HCT116 (cell line): Measurements from ENCODE around the gene SLC25A3. TPM values are rescaled to one million over a fixed set of nuclear protein-coding genes. Genes with fewer than 3 reads are reported as not detected.
"Not testable (repeated sequence)": the region's sequence is repeated elsewhere in the genome, so short reads cannot be mapped to it uniquely, and the experiment has no call there.

ENCODE experiments used
- ATAC-seq: fragments of 200-7000 bp; cut with Tn5 transposase; 2 replicates; pipeline ENCODE4 v1.9.1; 2020; ENCODE audit warnings: mild to moderate bottlenecking, moderate library complexity
- BruUV-seq: library from RNA; stranded (reverse); fragments of 400-500 nt; replicated peaks from 2 replicates; lab custom pipeline; 2021; lab: Mats Ljungman, UMichigan
- CTCF ChIA-PET: fragments of 300-600 bp; sonication (Branson Sonifier 250); formaldehyde crosslinking; loops from one replicate; lab custom pipeline; 2021; ENCODE audit warnings: antibody characterized with exemption; lab: Charles Lee
- POLR2A ChIA-PET: fragments of 300-600, 350-600 bp; sonication (Branson Sonifier 250); formaldehyde crosslinking; loops from one replicate; lab custom pipeline; 2021; ENCODE audit warnings: antibody characterized with exemption; lab: Charles Lee
- RAD21 ChIA-PET, 2 experiments: fragments of 300-600 bp; sonication (Branson Sonifier 250); formaldehyde crosslinking; loops; one replicate each; lab custom pipeline; 2023; ENCODE audit warnings: low total read pairs in 2 of 2; ENCODE audit not compliant: uncharacterized antibody in 2 of 2, unreplicated experiment in 2 of 2, low non-redundant PET in 1 of 2; lab: Charles Lee
- DNase-seq: peaks from one replicate; pipeline ENCODE4 v3.0.0-alpha.2; 2010; ENCODE audit warnings: low read depth, low spot score
- H2AFZ ChIP-seq: fragments of 200-600 bp; shearing (Covaris generic), sonication (generic); 2 replicates; pipeline ENCODE4 v1.6.1; 2017; ENCODE audit warnings: low read depth, mixed run types, mixed read lengths, antibody characterized with exemption, low read length; ENCODE audit not compliant: poor library complexity, severe bottlenecking
- H3K27ac ChIP-seq: 2 replicates; pipeline ENCODE4 v1.5.1; 2012; ENCODE audit warnings: low read depth, low read length
- H3K27me3 ChIP-seq: fragments of 200-600 bp; sonication (generic); 2 replicates; pipeline ENCODE4 v1.6.1; 2016; ENCODE audit warnings: mixed run types, low read length, mixed read lengths; ENCODE audit not compliant: insufficient read depth
- H3K36me3 ChIP-seq, 2 experiments: fragments of 200-500 bp in 1 of 2; fragments of 200-600 bp in 1 of 2; sonication (Bioruptor generic) in 1 of 2; sonication (generic) in 1 of 2; 2 replicates each; pipeline versions ENCODE4 v1.5.1 to v1.6.1; 2014 to 2016; ENCODE audit warnings: low read length in 2 of 2, inconsistent platforms in 1 of 2, mixed read lengths in 1 of 2, mixed run types in 1 of 2; ENCODE audit not compliant: insufficient read depth in 2 of 2, control insufficient read depth in 1 of 2
- H3K4me1 ChIP-seq, 2 experiments: fragments of 200-600 bp in 1 of 2; sonication (generic) in 1 of 2; 2 replicates each; pipeline versions ENCODE4 v1.5.1 to v1.6.1; 2012 to 2017; ENCODE audit warnings: low read length in 2 of 2, inconsistent platforms in 1 of 2, mild to moderate bottlenecking in 1 of 2, mixed read lengths in 1 of 2, mixed run types in 1 of 2, moderate library complexity in 1 of 2; ENCODE audit not compliant: insufficient read depth in 2 of 2, control insufficient read depth in 1 of 2
- H3K4me2 ChIP-seq: fragments of 200-600 bp; sonication (generic); 2 replicates; pipeline ENCODE4 v1.6.1; 2017; ENCODE audit warnings: mixed run types, low read length, mixed read lengths
- H3K4me3 ChIP-seq, 2 experiments: fragments of 200-600 bp in 1 of 2; sonication (generic) in 1 of 2; replicated peaks in 1 of 2; 2 replicates each; pipeline ENCODE4 v1.5.1; 2011 to 2016; ENCODE audit warnings: low read length in 2 of 2, control low read depth in 1 of 2, low read depth in 1 of 2, mild to moderate bottlenecking in 1 of 2, mixed read lengths in 1 of 2, mixed run types in 1 of 2
- H3K79me2 ChIP-seq: fragments of 200-600 bp; sonication (generic); 2 replicates; pipeline ENCODE4 v1.6.1; 2017; ENCODE audit warnings: mild to moderate bottlenecking, mixed run types, low read length, moderate library complexity, mixed read lengths; ENCODE audit not compliant: insufficient read depth
- H3K9ac ChIP-seq: fragments of 200-600 bp; sonication (generic); 2 replicates; pipeline ENCODE4 v1.6.1; 2016; ENCODE audit warnings: low read length, mixed read lengths
- H3K9me2 ChIP-seq: fragments of 200-600 bp; sonication (generic), shearing (Covaris generic); 2 replicates; pipeline ENCODE4 v1.6.1; 2017; ENCODE audit warnings: mixed run types, mild to moderate bottlenecking, moderate library complexity; ENCODE audit not compliant: insufficient read depth
- H3K9me3 ChIP-seq, 2 experiments: fragments of 200-500 bp in 1 of 2; fragments of 200-600 bp in 1 of 2; sonication (Bioruptor generic) in 1 of 2; sonication (generic) in 1 of 2; 2 replicates each; pipeline ENCODE4 v1.6.1; 2014 to 2017; ENCODE audit warnings: low read length in 2 of 2, mixed read lengths in 2 of 2, inconsistent platforms in 1 of 2, low read depth in 1 of 2, mild to moderate bottlenecking in 1 of 2, mixed run types in 1 of 2, moderate library complexity in 1 of 2; ENCODE audit not compliant: control insufficient read depth in 1 of 2, insufficient read depth in 1 of 2
- H4K20me1 ChIP-seq: fragments of 200-600 bp; sonication (generic), shearing (Covaris generic); 2 replicates; pipeline ENCODE4 v1.6.1; 2017; ENCODE audit warnings: mixed run types, mild to moderate bottlenecking, moderate library complexity; ENCODE audit not compliant: insufficient read depth
- MAX ChIP-seq: IDR thresholded peaks from 2 replicates; pipeline ENCODE4 v1.6.1; 2012
- intact Hi-C: fragments of 100-400 bp; cut with micrococcal nuclease; formaldehyde crosslinking; loops from 2 replicates; pipeline ENCODE4 v1.10.0; 2022
- total RNA-seq: library from RNA; stranded (reverse); gene quantifications from one replicate; pipeline ENCODE4 v1.2.1, GENCODE V29; 2021; ENCODE audit not compliant: unreplicated experiment

Gene SLC25A3
- total RNA-seq, 1 experiment from 2014 or later: 927 TPM

DNA sequence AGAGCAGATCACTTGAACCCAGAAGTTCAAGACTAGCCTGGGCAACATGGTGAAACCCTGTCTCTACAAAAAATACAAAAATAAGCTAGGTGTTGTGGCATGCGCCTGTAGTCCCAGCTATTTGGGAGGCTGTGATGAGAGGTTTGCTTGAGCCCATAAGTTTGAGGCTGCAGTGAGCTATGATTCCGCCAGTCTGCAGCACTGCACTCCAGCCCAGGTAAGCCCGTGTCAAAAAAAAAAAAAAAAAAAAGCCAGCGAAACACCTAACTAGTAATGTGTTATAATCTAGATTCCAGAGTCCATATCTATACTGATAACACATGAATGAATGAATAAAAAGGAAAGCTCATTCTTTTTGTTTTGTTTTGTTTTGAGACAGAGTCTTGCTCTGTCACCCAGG, 18.5 kb upstream of the SLC25A3 start:
- intact Hi-C loops: no loop called here

DNA sequence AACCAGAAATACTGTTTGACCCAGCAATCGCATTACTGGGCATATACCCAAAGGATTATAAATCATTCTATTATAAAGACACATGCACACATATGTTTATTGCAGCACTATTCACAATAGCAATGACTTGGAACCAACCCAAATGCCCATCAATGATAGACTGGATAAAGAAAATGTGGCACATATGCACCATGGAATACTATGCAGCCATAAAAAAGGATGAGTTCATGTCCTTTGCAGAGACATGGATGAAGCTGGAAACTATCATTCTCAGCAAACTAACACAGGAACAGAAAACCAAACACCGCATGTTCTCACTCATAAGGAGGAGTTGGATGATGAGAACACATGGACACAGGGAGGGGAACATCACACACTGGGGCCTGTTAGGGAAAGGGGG, 16.7 kb upstream of the SLC25A3 start:
- CTCF ChIA-PET: not testable (repeated sequence)

More for the DNA sequence above, 18.5 kb upstream of the SLC25A3 start:
- Histone ChIP-seq H3K9ac (no peak overlapping the region), H3K36me3 (no peaks in the 10 kb centered on the region), H3K27ac (no peak overlapping the region), H3K9me3 (no peaks in the 10 kb centered on the region), H3K79me2 (no peaks in the 10 kb centered on the region), H3K27me3 (no peaks in the 10 kb centered on the region), H3K4me3 (no peak overlapping the region), H3K4me2 (no peak overlapping the region), H3K9me2 (no peaks in the 10 kb centered on the region), H4K20me1 (no peaks in the 10 kb centered on the region), H3K4me1 (peaks cover 14 to 26% of the 10 kb centered on the region in 2 experiments), H2AFZ (no peak overlapping the region)
- ATAC-seq: no peak
- ChIA-PET CTCF (interaction anchor here (0.9 to 2.0 kb wide), 2 partner anchors 8 to 18 kb away, joined by 3 to 9 read pairs; partner anchors contain the start of gene SLC25A3), POLR2A (interaction anchor here (1.2 kb wide), 1 partner anchor 18 kb away, joined by 3 read pairs; the partner anchor contains the start of gene SLC25A3), RAD21 (no interaction called here)
- no TSS peak for BruUV-seq
- no peak for DNase-seq
- no peak for TF ChIP-seq MAX

More for the DNA sequence above, 16.7 kb upstream of the SLC25A3 start:
- BruUV-seq, H3K27me3 ChIP-seq, H4K20me1 ChIP-seq, H2AFZ ChIP-seq, H3K4me2 ChIP-seq, H3K9me2 ChIP-seq, H3K9me3 ChIP-seq, ATAC-seq, H3K79me2 ChIP-seq, H3K9ac ChIP-seq, DNase-seq, H3K36me3 ChIP-seq, RAD21 ChIA-PET, POLR2A ChIA-PET, H3K4me3 ChIP-seq, H3K27ac ChIP-seq, intact Hi-C loops: not testable (repeated sequence)
- H3K4me1 ChIP-seq: peaks cover 17 to 35% of the 10 kb centered on the region in 2 experiments
